ENCODE measurements around the gene GLIS1. TPM values are rescaled to one million over a fixed set of nuclear protein-coding genes. Genes with fewer than 3 reads are reported as not detected.

GLIS1 gene
- total RNA-seq, 1 experiment from 2014 or later, result 0.28 TPM

DNA sequence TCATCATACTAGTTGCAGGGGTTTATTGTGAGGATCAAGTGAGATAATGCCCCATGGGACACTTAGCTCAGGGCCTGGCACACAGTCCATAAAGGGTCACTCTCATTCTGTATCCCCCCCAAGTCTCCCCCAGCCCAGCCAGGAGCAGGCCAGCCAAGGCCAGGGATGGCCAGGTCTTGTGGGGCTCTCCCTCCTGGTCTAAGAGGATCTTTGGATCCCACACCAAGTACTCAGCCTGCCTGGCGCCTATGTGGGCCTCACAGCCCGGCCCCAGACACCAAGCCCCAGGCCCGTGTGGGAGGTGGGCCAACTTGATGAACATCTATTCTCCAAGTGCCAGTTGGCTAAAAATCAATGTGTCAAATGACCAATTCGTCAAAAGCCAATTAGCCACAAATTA is 117.8 kb downstream of the GLIS1 start:
- Histone ChIP-seq H2BK15ac (ENCODE audit: low read depth, low read length) (no peak overlapping the region), H2BK12ac (ENCODE audit: insufficient read length, low read depth, low read length) (no peak overlapping the region), H3K9ac (ENCODE audit: extremely low read depth, insufficient read length, low read length) (no peak overlapping the region), H2BK120ac (ENCODE audit: low read depth, low read length, poor library complexity, severe bottlenecking) (no peak overlapping the region), H4K91ac (ENCODE audit: insufficient read length, low read depth, low read length) (no peak overlapping the region), H2AK5ac (ENCODE audit: insufficient read length, low read length) (no peak overlapping the region), H3K56ac (ENCODE audit: insufficient read length, low read depth, low read length) (no peak overlapping the region), H3T11ph (ENCODE audit: low read length) (no peak overlapping the region), H2AFZ (ENCODE audit: low read length) (no peak overlapping the region), H3K27ac (ENCODE audit: insufficient read length, low read depth, low read length) (no peak overlapping the region), H3K18ac (ENCODE audit: insufficient read length, low read depth, low read length) (no peak overlapping the region), H3K23me2 (ENCODE audit: insufficient read length, low read depth, low read length, poor library complexity, severe bottlenecking) (no peaks in the 10 kb centered on the region), H2BK5ac (ENCODE audit: insufficient read length, low read length) (no peak overlapping the region), H3K9me3 (ENCODE audit: control insufficient read depth, low read depth, low read length) (no peaks in the 10 kb centered on the region), H3K4me2 (ENCODE audit: insufficient read depth, insufficient read length, low read length) (no peak overlapping the region), H3K79me1 (ENCODE audit: insufficient read depth, low read depth, low read length, poor library complexity, severe bottlenecking) (no peaks in the 10 kb centered on the region), H3K4ac (ENCODE audit: low read depth, low read length) (no peak overlapping the region), H3K27me3 (ENCODE audit: insufficient read depth, low read length) (no peaks in the 10 kb centered on the region), H2BK20ac (ENCODE audit: low read depth, low read length, poor library complexity, severe bottlenecking) (no peak overlapping the region), H4K20me1 (ENCODE audit: control insufficient read depth, insufficient read depth, insufficient read length) (no peaks in the 10 kb centered on the region), H3K4me1 (ENCODE audit: insufficient read depth, low read length) (no peaks in the 10 kb centered on the region), H4K8ac (replicated peaks; ENCODE audit: insufficient read length, low read depth, low read length) (no peak overlapping the region), H3K14ac (ENCODE audit: insufficient read depth, low read length) (no peak overlapping the region), H4K5ac (ENCODE audit: insufficient read length, low read depth, low read length) (no peak overlapping the region), H3K23ac (ENCODE audit: insufficient read length, low read depth, low read length) (no peak overlapping the region), H3K79me2 (ENCODE audit: insufficient read depth, low read length) (no peaks in the 10 kb centered on the region)
- peak; percentile 15 for DNase-seq
- TF ChIP-seq, protein P1, sequence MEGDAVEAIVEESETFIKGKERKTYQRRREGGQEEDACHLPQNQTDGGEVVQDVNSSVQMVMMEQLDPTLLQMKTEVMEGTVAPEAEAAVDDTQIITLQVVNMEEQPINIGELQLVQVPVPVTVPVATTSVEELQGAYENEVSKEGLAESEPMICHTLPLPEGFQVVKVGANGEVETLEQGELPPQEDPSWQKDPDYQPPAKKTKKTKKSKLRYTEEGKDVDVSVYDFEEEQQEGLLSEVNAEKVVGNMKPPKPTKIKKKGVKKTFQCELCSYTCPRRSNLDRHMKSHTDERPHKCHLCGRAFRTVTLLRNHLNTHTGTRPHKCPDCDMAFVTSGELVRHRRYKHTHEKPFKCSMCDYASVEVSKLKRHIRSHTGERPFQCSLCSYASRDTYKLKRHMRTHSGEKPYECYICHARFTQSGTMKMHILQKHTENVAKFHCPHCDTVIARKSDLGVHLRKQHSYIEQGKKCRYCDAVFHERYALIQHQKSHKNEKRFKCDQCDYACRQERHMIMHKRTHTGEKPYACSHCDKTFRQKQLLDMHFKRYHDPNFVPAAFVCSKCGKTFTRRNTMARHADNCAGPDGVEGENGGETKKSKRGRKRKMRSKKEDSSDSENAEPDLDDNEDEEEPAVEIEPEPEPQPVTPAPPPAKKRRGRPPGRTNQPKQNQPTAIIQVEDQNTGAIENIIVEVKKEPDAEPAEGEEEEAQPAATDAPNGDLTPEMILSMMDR (conservative IDR thresholded peaks at IDR 0.05), result no peak
- Mint-ChIP-seq H3K27ac (no peak overlapping the region), H3K4me1 (peaks cover 2 to 5% of the 10 kb centered on the region in 2 experiments; a peak in 3 of 4 replicates), H3K9me3 (no peaks in the 10 kb centered on the region), H3K36me3 (ENCODE audit: insufficient read depth in 1 of 3, low read depth in 3 of 3) (no peaks in the 10 kb centered on the region), H3K4me3 (no peak overlapping the region), H3K27me3 (ENCODE audit: low read depth) (peaks cover 4% of the 10 kb centered on the region; the same call in 1 of the 2 replicates)
- WGBS (ENCODE audit: extremely low coverage, insufficient read length, low lambda C conversion rate), result no CpG with 5 or more reads among the region's 4 CpGs
